GM18508 (cell line): Measurements from ENCODE around the gene ST6GALNAC5.

Experiments
- ATAC-seq: cut with Tn5 transposase; IDR thresholded peaks from one replicate; pipeline ENCODE4 v1.9.1; 2021; ENCODE audit warnings: moderate number of reproducible peaks; ENCODE audit not compliant: insufficient read depth, unreplicated experiment

The ST6GALNAC5 gene

GRCh38 chr1:77089756-77090155 is 222.5 kb downstream of the ST6GALNAC5 start:
- ATAC-seq, result no peak

DNA sequence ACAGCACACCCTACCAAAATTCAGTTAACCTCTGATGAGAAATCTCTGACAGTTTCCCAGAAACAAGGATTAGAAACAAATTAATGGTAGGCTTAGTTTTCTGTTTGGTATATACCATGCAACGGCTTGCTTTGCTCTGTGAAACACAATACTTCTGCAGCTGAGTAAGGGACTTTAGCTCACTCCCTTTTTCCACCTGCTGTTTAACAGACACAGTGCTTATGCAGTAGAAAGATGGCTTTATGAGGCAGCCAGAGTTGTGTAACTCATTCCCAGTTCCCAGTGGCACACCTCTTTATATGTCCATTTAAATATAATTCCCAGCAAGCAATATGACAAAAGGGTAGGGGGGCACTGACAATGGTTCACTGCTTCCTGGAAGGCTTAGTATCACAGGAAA is 228.0 kb downstream of the ST6GALNAC5 start:
- ATAC-seq, result no peak

DNA sequence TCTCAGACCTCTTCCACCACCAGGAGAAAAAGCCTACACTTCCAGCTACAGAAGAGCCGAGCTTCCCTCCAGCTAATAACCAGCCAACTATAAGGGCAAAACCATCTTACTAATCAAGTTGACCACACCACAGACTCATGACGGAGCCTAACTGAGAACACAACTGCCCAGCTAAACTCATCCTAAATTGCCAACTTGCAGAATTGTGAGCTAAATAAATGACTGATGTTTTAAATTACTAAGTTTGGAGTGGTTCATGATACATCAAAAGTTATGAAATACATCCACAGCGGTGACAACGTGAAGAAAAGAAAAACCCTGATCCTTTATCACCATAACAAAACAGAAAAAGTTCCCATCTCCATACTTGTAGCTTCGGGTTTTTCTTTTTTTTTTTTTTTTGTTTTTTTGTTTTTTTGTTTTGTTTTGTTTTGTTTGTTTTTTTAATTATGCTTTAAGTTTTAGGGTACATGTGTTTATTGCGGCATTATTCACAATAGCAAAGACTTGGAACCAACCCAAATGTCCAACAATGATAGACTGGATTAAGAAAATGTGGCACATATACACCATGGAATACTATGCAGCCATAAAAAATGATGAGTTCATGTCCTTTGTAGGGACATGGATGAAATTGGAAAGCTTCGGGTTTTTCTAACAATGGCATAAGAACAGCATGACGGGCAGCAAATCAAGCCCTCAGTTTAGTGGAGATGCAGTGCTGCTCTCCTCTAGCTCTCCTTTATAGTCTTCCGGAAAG is 229.4 kb downstream of the ST6GALNAC5 start:
- ATAC-seq, result no peak

DNA sequence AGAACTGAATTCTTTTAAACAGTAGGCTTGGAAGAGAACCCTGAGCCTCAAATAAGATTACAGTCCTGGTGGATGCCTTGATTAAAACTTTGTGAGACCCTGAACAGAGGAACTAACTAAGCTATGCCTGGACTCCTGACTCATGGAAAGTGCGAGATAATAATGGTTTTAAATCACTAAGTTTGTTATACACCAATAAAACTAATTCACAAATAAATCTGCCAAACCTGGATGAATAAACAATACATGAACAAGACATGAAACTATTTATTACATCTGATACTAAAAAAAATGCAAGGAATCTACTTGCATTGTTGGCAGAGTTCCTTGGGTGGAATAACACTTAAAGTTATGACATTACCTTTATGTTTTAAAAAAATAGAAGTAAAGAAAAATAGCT is 233.6 kb downstream of the ST6GALNAC5 start:
- ATAC-seq, result no peak

GRCh38 chr1:77103486-77103885 is 236.2 kb downstream of the ST6GALNAC5 start:
- no peak for ATAC-seq

DNA sequence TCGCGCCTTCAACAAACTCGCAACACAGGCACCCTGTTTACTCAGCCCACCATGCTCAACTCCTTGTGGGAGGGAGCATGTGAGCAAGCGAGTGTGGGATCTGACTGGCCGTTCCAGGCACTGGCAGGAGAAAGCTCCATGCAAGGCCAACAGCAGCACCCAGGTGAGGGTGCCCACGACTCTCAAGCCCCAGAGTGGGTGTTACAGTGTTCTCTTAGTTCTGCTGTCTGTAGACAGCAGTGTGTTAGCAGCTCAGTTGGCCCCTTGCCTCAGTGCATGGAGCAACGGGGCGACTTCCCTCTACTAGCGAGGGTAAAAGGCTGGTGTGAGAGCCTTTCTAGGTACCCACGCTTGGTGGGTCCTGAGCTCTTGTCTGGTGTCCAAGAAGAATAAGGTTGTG is 237.4 kb downstream of the ST6GALNAC5 start:
- ATAC-seq, result no peak
